K562 treated with DMSO at 1 percent for 24 hours (cell line): ENCODE results near the gene RAB21. TPM values are rescaled to one million over a fixed set of nuclear protein-coding genes. Genes with fewer than 3 reads are reported as not detected.

ENCODE experiments used
- total RNA-seq: library from RNA; unstranded; fragments of 300-600 nt; gene quantifications from 2 replicates; pipeline ENCODE4 v1.2.3, GENCODE V29; 2022; ENCODE audit warnings: low read depth; ENCODE audit not compliant: insufficient read depth

Gene RAB21, protein sequence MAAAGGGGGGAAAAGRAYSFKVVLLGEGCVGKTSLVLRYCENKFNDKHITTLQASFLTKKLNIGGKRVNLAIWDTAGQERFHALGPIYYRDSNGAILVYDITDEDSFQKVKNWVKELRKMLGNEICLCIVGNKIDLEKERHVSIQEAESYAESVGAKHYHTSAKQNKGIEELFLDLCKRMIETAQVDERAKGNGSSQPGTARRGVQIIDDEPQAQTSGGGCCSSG
- 10.8 and 17.7 TPM in 2 replicates for total RNA-seq

DNA sequence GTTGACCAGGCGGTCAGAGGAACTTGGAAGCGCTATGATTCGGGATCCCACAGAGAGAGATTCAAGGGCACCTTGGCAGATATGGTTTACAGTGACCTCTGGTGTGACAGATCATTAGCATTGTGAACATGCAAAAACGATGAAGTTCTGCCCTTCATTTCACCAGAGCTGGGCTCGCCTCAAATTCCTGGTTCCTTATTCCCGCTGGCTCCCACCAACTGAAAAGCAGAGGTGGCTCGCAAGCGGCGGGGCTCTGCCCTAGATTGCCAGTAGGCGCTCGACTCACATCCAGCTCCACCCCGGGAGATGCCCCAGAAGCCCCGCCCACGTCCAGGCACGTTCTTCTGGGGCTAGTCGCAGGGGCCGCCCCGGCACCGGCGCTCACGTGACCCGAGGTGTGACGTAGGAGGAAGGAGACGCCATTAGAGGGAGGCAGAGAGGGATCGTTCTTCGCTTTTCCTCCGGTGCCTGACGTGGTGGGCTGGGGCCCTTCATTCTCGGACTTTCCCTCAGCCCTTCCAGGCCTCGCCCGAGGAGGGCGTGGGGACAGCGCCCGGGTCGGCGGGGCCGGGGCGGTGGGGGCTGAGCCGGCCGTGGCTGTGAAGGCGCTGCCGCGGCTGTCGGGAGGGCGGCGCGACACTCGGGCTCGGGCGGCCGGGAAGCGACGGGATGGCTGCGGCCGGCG is at the start of gene RAB21:
Gene RAB21 (plus strand): TSS at position 403 of the 685 bp plus-strand sequence. CDS start 267 bp downstream, at position 670.

Other genes starting within 250 kb of the RAB21 start
- 12.3 and 16.1 TPM in 2 replicates for gene ZFC3H1, start 91.0 kb upstream of the RAB21 start, total RNA-seq
- 1.0 and 3.0 TPM in 2 replicates for gene THAP2, start 90.6 kb upstream of the RAB21 start, total RNA-seq
- 6.9 and 9.0 TPM in 2 replicates for gene TMEM19, start 68.8 kb upstream of the RAB21 start, total RNA-seq
- 17.2 and 19.6 TPM in 2 replicates for gene TBC1D15, start 84.9 kb downstream of the RAB21 start, total RNA-seq
- not detected in 2 replicates for gene TPH2, start 184.0 kb downstream of the RAB21 start, total RNA-seq